Activated CD4-positive, alpha-beta memory T cell treated with anti-CD3 and anti-CD28 coated beads, Interleukin-2, amount 10 ng/mL, durations not matched to agents 7 days and 5 days (primary cell): ENCODE data around the gene STBD1. TPM values are rescaled to one million over a fixed set of nuclear protein-coding genes. Genes with fewer than 3 reads are reported as not detected.
A peak's percentile ranks its signal among the peaks of the same experiment; 100 is the strongest.
"Not testable (repeated sequence)": the region's sequence is repeated elsewhere in the genome, so short reads cannot be mapped to it uniquely, and the experiment has no call there.

Experiments
- CTCF ChIA-PET: fragments of 350-600 bp; sonication (Branson Sonifier 250); formaldehyde crosslinking; loops from one replicate; lab custom pipeline; 2021; ENCODE audit warnings: antibody characterized with exemption, inconsistent platforms; lab: Charles Lee
- POLR2A ChIA-PET: fragments of 350-600 bp; sonication (Branson Sonifier 250); formaldehyde crosslinking; loops from one replicate; lab custom pipeline; 2021; ENCODE audit warnings: antibody characterized with exemption; lab: Charles Lee
- DNase-seq: peaks from one replicate; pipeline ENCODE4 v3.0.0-alpha.2; 2020
- H3K27ac Mint-ChIP-seq: one replicate; pipeline ENCODE4 v1.8.0; 2021; ENCODE audit warnings: mild to moderate bottlenecking, mixed read lengths
- H3K27me3 Mint-ChIP-seq: one replicate; pipeline ENCODE4 v1.8.0; 2021; ENCODE audit warnings: mixed read lengths
- H3K36me3 Mint-ChIP-seq: one replicate; pipeline ENCODE4 v1.8.0; 2021; ENCODE audit warnings: low read depth, mixed read lengths
- H3K4me1 Mint-ChIP-seq: one replicate; pipeline ENCODE4 v1.8.0; 2021; ENCODE audit warnings: mixed read lengths
- H3K4me3 Mint-ChIP-seq: one replicate; pipeline ENCODE4 v1.8.0; 2021; ENCODE audit warnings: mild to moderate bottlenecking, mixed read lengths
- H3K9me3 Mint-ChIP-seq: one replicate; pipeline ENCODE4 v1.8.0; 2021; ENCODE audit warnings: mixed read lengths
- total RNA-seq, 2 experiments: library from RNA; stranded (reverse); gene quantifications; one replicate each; pipeline ENCODE4 v1.2.3, GENCODE V29; 2021

Gene STBD1
- total RNA-seq, 2 experiments from 2014 or later, result 5.5 to 5.8 TPM

DNA sequence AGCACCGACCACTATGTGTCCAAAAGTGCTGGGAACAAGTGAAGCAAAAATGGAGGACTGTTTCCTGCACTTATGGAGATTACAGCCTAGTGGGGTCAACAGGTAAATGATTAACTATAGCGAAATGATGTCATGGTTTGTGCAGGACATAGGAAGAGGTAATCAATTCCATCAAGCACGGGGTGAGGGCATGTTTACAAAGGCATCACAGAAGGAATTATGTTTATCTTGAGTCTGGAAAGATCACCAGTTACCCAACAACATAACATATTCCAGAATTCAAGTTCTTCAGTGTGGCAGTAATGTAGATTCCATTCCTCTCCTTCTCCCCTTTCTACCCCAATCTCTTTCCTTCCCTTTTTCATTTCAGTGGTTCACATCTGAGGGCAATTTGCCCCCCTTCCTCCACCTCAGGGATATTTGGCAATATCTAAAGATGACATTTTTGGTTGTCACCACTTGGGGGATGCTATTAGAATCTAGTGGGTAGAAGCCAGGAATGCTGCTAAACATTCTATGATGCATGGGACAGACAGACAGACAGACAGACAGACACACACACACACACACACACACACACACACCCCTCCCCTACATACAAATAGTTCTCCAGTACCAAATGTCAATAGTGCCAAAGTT is 30.9 kb upstream of the STBD1 start:
- H3K4me1 Mint-ChIP-seq, result peaks cover 2% of the 10 kb centered on the region
- DNase-seq, result no peak
- POLR2A ChIA-PET, result no interaction called here
- peaks cover 31% of the 10 kb centered on the region for H3K27me3 Mint-ChIP-seq
- no peaks in the 10 kb centered on the region for H3K36me3 Mint-ChIP-seq
- H3K4me3 Mint-ChIP-seq, result no peak overlapping the region
- no peaks in the 10 kb centered on the region for H3K9me3 Mint-ChIP-seq
- no peak overlapping the region for H3K27ac Mint-ChIP-seq
- CTCF ChIA-PET, result no interaction called here

DNA sequence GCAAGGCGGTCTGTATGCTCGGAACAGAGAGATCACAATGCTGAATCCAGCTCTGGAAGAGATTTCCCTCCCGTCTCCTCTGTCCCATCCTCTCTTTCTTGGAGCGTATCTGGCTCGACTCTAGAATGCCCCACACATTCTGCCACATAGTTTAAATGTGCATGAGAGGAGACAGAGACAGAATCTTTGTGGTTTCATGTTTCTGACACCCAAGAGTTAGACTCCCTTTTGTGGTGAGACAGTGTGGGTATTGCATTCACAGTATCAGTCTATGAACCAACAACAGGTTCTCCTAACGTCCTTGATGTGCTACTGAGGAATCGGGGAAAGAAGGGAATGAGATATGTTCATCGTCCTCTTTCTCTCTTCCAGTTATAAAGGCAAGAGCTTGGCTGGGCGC is 29.7 kb upstream of the STBD1 start:
- ChIA-PET CTCF (no interaction called here), POLR2A (no interaction called here)
- Mint-ChIP-seq H3K36me3 (no peaks in the 10 kb centered on the region), H3K4me1 (peaks cover 2% of the 10 kb centered on the region), H3K4me3 (no peak overlapping the region), H3K27me3 (peaks cover 22% of the 10 kb centered on the region), H3K9me3 (no peaks in the 10 kb centered on the region), H3K27ac (no peak overlapping the region)
- no peak for DNase-seq

DNA sequence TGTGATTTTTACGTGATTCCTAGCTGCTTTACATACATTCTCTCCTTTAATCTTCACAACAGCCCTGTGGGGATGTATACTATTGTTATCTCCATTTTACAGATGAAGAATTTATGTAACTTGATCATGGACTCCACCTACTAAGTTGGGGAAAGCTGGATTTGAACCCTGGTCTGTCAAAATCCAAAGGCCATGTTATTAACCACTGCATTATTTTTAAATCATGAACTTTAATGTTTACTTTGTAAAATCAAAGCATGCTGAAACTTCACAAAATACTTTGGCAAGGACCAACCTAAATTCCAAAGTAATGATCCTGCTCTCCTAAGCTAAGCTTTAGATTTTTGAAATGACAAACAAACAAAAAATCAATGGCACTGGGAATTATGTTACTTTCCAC is 28.9 kb upstream of the STBD1 start:
- CTCF ChIA-PET, result no interaction called here
- Mint-ChIP-seq H3K4me3 (no peak overlapping the region), H3K27me3 (peaks cover 20% of the 10 kb centered on the region), H3K4me1 (peaks cover 2% of the 10 kb centered on the region), H3K36me3 (no peaks in the 10 kb centered on the region), H3K9me3 (no peaks in the 10 kb centered on the region), H3K27ac (no peak overlapping the region)
- POLR2A ChIA-PET, result interaction anchor here (0.8 kb wide), 1 partner anchor 24 kb away, joined by 3 read pairs; no protein-coding TSS in a partner anchor
- no peak for DNase-seq

DNA sequence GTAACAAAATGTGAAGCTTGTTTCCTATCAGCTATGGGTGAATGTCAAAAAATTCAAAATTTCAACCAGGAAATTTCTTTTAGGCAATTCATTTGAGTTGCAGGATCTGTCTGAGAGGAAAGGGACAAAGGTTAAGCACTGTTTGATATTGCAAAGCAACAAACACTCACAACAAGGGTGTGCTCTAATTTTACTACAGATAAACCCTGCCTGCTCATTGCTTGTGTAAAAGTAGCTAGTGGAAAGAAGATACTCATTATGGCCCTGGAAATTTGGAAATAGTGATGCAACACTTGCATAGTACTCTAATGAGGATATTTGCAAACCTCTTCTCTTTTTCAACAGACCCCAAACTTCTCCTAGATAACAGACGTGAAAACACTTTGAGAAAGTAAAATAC is 27.9 kb upstream of the STBD1 start:
- Mint-ChIP-seq H3K27me3 (peaks cover 18% of the 10 kb centered on the region), H3K9me3 (no peaks in the 10 kb centered on the region), H3K36me3 (no peaks in the 10 kb centered on the region), H3K4me3 (no peak overlapping the region), H3K27ac (no peak overlapping the region), H3K4me1 (peaks cover 2% of the 10 kb centered on the region)
- DNase-seq, result no peak
- CTCF ChIA-PET, result interaction anchor here (0.6 kb wide), 1 partner anchor 99 kb away, joined by 3 read pairs; no protein-coding TSS in a partner anchor
- POLR2A ChIA-PET, result no interaction called here

DNA sequence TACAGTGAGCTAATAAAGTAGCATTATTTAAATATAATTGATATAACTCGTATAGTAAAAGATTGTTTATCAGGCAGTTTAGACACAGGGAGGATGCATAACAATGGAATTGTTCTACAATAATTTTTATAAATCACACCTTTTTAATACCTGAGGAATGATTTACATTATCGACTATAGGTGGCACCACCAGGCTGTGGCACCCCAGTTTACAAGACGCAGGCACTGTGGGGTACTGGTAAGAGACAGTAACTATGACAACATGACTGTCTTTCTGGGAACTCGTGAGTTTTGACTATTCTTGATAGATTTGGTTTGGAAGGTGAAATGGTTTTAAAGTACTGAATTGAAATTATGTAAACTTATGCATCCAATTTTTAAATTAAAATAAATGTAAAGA is 27.1 kb upstream of the STBD1 start:
- H3K4me1 Mint-ChIP-seq, result peaks cover 2% of the 10 kb centered on the region
- POLR2A ChIA-PET, result no interaction called here
- DNase-seq, result peak; percentile 36

DNA sequence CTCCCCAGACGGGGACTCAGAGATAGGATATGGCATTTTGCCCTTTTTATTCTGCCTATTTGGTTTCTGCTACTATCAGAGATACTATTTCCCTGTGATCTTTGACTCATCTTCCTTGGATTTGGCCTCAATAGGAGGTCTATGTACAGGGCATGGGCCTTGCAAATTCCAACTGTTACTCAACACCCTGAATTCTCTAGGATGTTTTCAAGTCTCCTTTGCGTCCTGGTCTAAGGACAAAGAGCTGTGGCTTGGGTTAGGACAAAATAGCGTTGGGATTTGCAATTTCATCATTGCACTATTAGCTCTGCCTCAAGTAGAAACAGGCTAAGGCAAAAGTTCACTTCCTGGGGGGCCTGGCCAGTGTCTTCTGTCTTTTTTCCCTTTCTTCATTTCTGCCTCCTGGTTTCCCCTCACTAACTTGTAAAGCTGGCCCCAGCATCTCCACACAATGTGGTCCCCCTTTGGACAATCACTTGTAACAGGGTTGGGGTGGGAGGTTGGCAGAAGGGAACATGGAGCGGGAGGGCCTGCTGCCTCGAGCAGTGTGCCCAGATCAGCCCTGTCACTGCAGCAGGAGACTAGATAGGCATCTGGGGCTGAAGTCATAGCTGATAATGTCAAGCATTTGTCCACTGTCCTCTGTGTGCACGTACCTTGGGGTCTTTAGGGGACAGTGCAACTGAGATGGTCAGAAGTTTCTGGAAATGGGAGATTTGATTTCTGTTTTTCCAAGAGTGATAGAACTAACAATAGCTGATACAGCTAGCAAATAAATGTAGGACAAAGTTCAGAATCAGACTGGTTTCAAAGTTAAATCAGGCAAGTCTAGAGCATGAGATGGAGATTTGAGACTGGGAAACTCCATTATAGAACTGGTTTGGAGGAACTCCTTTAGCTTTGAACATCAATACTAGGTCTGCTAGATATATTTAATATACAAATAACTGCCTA is 25.8 kb upstream of the STBD1 start:
- Mint-ChIP-seq H3K9me3 (no peaks in the 10 kb centered on the region), H3K27me3 (peaks cover 15% of the 10 kb centered on the region), H3K36me3 (no peaks in the 10 kb centered on the region), H3K27ac (no peak overlapping the region), H3K4me3 (no peak overlapping the region), H3K4me1 (peaks cover 2% of the 10 kb centered on the region)
- CTCF ChIA-PET, result no interaction called here
- POLR2A ChIA-PET, result no interaction called here
- no peak for DNase-seq

More for the DNA sequence above, 27.1 kb upstream of the STBD1 start:
- Mint-ChIP-seq H3K9me3 (no peaks in the 10 kb centered on the region), H3K27ac (no peak overlapping the region), H3K36me3 (no peaks in the 10 kb centered on the region), H3K4me3 (no peak overlapping the region), H3K27me3 (peaks cover 20% of the 10 kb centered on the region)
- CTCF ChIA-PET, result no interaction called here

DNA sequence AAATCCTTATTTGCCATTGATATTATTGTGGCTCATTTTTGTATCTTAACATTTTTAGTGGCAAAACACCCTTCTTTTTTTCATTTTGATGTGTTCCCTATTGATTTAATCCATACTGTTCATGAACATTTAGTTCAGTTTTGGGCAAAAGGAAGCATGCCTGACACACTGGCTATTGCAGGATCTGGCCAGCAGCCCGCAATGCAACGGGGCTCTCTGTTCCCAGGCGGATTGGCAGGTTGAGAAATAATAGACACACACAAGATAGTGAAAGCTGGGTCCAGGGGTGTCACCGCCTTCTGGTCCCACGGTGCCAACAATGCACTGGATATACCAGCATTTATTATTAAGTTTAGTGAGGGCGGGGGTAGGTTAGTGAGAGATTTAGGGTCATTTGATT is 24.9 kb upstream of the STBD1 start:
- H3K27ac Mint-ChIP-seq, H3K4me1 Mint-ChIP-seq, H3K4me3 Mint-ChIP-seq, CTCF ChIA-PET, POLR2A ChIA-PET, DNase-seq, H3K36me3 Mint-ChIP-seq, H3K9me3 Mint-ChIP-seq: not testable (repeated sequence)
- H3K27me3 Mint-ChIP-seq, result peaks cover 11% of the 10 kb centered on the region

DNA sequence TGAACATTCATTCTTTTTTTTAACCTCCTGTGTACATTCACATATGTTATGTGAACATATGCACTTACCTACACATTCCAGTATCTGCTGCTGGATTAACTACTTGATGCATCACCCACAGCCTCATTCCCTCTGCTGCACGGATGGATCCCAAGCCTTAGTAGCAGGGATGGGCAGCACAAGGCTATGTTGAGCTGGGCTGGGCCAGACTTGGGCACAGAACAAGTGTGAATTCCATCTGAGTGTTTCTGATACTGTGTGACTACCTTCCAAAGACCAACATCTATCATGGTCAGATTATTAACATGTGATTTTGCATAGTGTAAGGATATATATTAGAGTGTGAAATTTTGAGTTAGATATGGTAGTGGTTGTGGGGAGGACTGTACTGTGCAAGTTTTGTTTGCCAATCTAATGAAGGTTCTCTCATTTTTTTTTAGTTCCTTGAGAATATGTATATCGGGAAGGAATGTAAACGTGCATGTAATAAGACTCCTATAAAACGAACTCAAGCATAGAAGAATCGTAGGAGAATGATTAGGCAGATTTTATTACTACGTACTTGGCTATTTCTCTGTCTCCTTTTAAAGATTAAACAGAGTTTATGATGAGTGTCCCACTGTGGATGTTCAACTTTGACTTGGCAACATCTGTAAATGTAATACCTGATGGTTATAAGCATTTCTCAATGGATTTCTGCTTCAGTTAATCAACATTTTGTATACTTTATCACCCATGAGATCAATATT is 23.4 kb upstream of the STBD1 start:
- peaks cover 13% of the 10 kb centered on the region for H3K27me3 Mint-ChIP-seq
- DNase-seq, result no peak
- no peaks in the 10 kb centered on the region for H3K4me1 Mint-ChIP-seq

DNA sequence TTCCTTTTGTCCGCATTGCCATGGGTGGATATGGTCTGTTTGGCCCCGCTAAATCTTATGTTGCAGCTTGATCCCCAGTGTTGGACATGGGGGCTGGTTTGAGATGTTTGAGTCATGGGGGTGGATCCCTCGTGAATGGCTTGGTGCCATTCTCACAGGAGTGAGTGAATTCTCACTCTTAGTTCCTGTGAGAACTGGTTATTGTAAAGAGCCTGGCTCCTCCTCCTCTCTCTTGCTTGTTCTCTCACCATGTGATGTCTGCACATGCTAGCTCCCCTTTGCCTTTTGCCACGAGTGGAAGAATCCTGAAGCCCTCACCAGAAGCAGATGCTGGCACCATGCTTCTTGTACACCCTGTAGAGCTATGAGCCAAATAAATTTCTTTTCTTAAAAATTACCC is 22.6 kb upstream of the STBD1 start:
- H3K4me3 Mint-ChIP-seq, result no peak overlapping the region
- peaks cover 5% of the 10 kb centered on the region for H3K9me3 Mint-ChIP-seq
- peaks cover 3% of the 10 kb centered on the region for H3K36me3 Mint-ChIP-seq
- POLR2A ChIA-PET, result no interaction called here
- DNase-seq, result no peak
- peaks cover 14% of the 10 kb centered on the region for H3K27me3 Mint-ChIP-seq
- H3K4me1 Mint-ChIP-seq, result no peaks in the 10 kb centered on the region
- H3K27ac Mint-ChIP-seq, result no peak overlapping the region
- CTCF ChIA-PET, result no interaction called here

More for the DNA sequence above, 23.4 kb upstream of the STBD1 start:
- POLR2A ChIA-PET, result no interaction called here
- Mint-ChIP-seq H3K27ac (no peak overlapping the region), H3K36me3 (peaks cover 3% of the 10 kb centered on the region), H3K9me3 (peaks cover 5% of the 10 kb centered on the region), H3K4me3 (no peak overlapping the region)
- CTCF ChIA-PET, result no interaction called here

DNA sequence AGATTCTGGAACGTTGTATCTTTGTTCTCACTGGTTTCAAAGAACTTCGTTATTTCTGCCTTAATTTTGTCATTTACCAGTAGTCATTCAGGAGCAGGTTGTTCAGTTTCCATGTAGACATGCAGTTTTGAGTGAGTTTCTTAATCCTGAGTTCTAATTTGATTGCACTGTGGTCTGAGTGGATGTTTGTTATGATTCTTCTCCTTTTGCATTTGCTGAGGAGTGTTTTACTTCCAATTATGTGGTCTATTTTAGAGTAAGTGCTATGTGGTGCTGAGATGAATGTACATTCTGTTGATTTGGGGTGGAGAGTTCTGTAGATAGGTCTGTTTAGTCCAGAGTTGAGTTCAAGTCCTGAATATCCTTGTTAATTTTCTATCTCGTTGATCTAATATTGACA is 18.7 kb upstream of the STBD1 start:
- DNase-seq, CTCF ChIA-PET, POLR2A ChIA-PET, H3K36me3 Mint-ChIP-seq, H3K4me1 Mint-ChIP-seq, H3K9me3 Mint-ChIP-seq, H3K27ac Mint-ChIP-seq, H3K4me3 Mint-ChIP-seq: not testable (repeated sequence)
- H3K27me3 Mint-ChIP-seq, result peaks cover 19% of the 10 kb centered on the region

DNA sequence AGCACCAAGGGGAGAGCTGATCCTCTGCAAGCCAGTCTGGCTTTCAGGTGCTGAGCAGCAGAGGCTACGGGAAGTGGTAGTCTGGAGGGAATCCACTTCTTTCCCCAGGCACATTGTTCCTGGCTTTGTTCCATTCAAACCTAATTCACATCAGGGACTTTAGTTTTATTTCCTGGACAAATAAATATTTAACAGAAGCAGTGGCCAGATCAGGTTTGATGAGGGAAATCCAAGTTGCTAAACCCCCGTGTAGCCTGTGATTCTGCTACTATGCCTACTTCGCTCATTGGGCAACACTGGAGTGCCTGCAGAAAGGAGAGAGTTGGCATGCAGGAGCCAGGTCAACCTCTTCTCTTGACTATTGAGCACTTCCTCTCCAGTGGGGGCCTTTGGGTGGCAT is 13.8 kb upstream of the STBD1 start:
- no peak for DNase-seq
- Mint-ChIP-seq H3K9me3 (peaks cover 22% of the 10 kb centered on the region), H3K4me1 (no peaks in the 10 kb centered on the region), H3K36me3 (peaks cover 10% of the 10 kb centered on the region), H3K27me3 (peaks cover 15% of the 10 kb centered on the region), H3K4me3 (no peak overlapping the region), H3K27ac (no peak overlapping the region)
- CTCF ChIA-PET, result no interaction called here
- POLR2A ChIA-PET, result no interaction called here

DNA sequence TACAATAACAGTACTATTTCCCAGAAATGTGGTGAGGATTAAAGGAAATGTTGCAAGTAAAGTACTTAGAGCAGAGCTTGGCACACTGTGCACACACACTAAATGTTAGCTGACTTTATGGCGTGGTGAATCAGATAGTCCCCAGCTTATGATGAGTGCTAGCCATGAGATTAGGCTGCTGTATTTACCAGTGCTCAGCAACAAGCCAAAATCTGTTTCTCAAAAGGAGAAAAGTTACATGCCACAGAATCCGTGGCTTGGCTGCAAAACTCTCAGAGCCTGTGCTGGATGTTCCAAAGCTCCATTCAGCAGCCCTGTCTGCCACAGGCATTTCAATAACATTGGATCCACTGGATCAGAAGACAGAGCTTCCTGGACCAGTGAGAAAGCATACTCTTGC is 12.8 kb upstream of the STBD1 start:
- H3K4me3 Mint-ChIP-seq, result no peak overlapping the region
- H3K36me3 Mint-ChIP-seq, result peaks cover 18% of the 10 kb centered on the region
- no peak for DNase-seq
- H3K4me1 Mint-ChIP-seq, result peaks cover 2% of the 10 kb centered on the region
- H3K9me3 Mint-ChIP-seq, result peaks cover 27% of the 10 kb centered on the region
- H3K27me3 Mint-ChIP-seq, result peaks cover 10% of the 10 kb centered on the region
- ChIA-PET CTCF (interaction anchor here (1.5 kb wide), 1 partner anchor 12 kb away, joined by 4 read pairs; the partner anchor contains the start of gene STBD1), POLR2A (no interaction called here)
- H3K27ac Mint-ChIP-seq, result no peak overlapping the region

DNA sequence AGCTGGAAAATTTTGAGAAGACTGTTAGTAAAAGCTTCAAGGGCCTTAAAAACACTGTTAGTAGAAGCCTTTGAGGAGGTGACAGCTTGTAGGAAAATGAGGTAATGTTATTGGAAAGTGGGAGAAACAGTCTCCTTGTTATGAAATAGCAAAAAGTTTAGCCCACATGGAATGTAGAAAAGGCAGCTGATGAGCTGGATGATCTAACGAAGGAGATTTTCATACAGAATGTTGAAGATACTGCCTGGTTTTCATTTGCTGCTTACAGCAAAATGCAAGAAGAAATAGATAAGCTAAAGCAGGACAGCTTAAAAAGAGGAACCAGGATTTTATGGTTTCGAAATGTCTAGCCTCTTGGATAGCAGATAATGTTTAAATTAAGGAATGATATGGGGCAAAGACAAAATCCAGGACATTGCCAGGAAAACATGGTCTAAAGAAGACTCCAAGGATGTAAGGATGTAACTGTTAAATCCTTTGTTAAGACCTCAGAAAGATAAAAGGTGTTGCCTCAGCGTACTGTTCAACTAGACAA is 10.2 kb upstream of the STBD1 start:
- peaks cover 23% of the 10 kb centered on the region for H3K4me1 Mint-ChIP-seq
- H3K27me3 Mint-ChIP-seq, result peaks cover 10% of the 10 kb centered on the region
- H3K4me3 Mint-ChIP-seq, result no peak overlapping the region
- DNase-seq, result no peak
- ChIA-PET POLR2A (interaction anchor here (1.0 kb wide), 1 partner anchor 9 kb away, joined by 3 read pairs; no protein-coding TSS in a partner anchor), CTCF (no interaction called here)
- H3K36me3 Mint-ChIP-seq, result peaks cover 36% of the 10 kb centered on the region
- H3K9me3 Mint-ChIP-seq, result peaks cover 34% of the 10 kb centered on the region
- H3K27ac Mint-ChIP-seq, result no peak overlapping the region
